HEK293 (cell line): ENCODE data around the gene COPS4.

Source experiments
- HOXA7 ChIP-seq: sonication (generic); formaldehyde crosslinking; IDR thresholded peaks from 2 replicates; pipeline ENCODE4 v1.8.1; 2022; ENCODE audit warnings: missing genetic modification reagents, borderline replicate concordance
- SP2 ChIP-seq: fragments of 450-650 bp; formaldehyde crosslinking; IDR thresholded peaks from 2 replicates; pipeline ENCODE4 v1.5.1; 2016; ENCODE audit warnings: missing biosample characterization, missing genetic modification characterization
- TRIM28 ChIP-seq: IDR thresholded peaks from 2 replicates; pipeline ENCODE4 v1.6.1; 2011; ENCODE audit warnings: low read length, control low read depth, borderline replicate concordance
- ZBTB20 ChIP-seq: fragments of 450-650 bp; formaldehyde crosslinking; IDR thresholded peaks from 2 replicates; pipeline ENCODE4 v1.5.1; 2016; ENCODE audit warnings: missing biosample characterization, missing genetic modification characterization
- ZFP41 ChIP-seq: fragments of 450-650 bp; formaldehyde crosslinking; IDR thresholded peaks from 2 replicates; pipeline ENCODE4 v1.5.1; 2016; ENCODE audit warnings: missing biosample characterization, missing genetic modification characterization, borderline replicate concordance
- ZNF114 ChIP-seq: fragments of 450-650 bp; formaldehyde crosslinking; IDR thresholded peaks from 2 replicates; pipeline ENCODE4 v1.5.0; 2017; ENCODE audit warnings: missing biosample characterization, missing genetic modification characterization
- ZNF157 ChIP-seq: fragments of 450-650 bp; formaldehyde crosslinking; IDR thresholded peaks from 2 replicates; pipeline ENCODE4 v1.5.1; 2016; ENCODE audit warnings: missing biosample characterization, missing genetic modification characterization
- ZNF23 ChIP-seq: fragments of 450-650 bp; formaldehyde crosslinking; IDR thresholded peaks from 2 replicates; pipeline ENCODE4 v1.5.1; 2016; ENCODE audit warnings: missing biosample characterization, missing genetic modification characterization, borderline replicate concordance
- ZNF658 ChIP-seq: fragments of 450-650 bp; formaldehyde crosslinking; IDR thresholded peaks from 2 replicates; pipeline ENCODE4; 2016; ENCODE audit warnings: missing biosample characterization, missing genetic modification characterization
- ZNF768 ChIP-seq: fragments of 450-650 bp; formaldehyde crosslinking; IDR thresholded peaks from 2 replicates; pipeline ENCODE4 v1.5.1; 2018; ENCODE audit warnings: missing biosample characterization, mild to moderate bottlenecking, missing genetic modification characterization
- TF ChIP-seq, protein P1 (sequence below): fragments of 450-650 bp; formaldehyde crosslinking; IDR thresholded peaks from 2 replicates; pipeline ENCODE4 v1.5.1; 2016; ENCODE audit warnings: missing biosample characterization, missing genetic modification characterization, low read depth
- TF ChIP-seq, protein P2 (sequence below): fragments of 450-650 bp; formaldehyde crosslinking; IDR thresholded peaks from 2 replicates; pipeline ENCODE4 v1.5.1; 2016; ENCODE audit warnings: missing biosample characterization, missing genetic modification characterization
- TF ChIP-seq, protein P3 (sequence below): fragments of 450-650 bp; formaldehyde crosslinking; IDR thresholded peaks from 2 replicates; pipeline ENCODE4 v1.5.1; 2016; ENCODE audit warnings: missing biosample characterization, missing genetic modification characterization

DNA sequence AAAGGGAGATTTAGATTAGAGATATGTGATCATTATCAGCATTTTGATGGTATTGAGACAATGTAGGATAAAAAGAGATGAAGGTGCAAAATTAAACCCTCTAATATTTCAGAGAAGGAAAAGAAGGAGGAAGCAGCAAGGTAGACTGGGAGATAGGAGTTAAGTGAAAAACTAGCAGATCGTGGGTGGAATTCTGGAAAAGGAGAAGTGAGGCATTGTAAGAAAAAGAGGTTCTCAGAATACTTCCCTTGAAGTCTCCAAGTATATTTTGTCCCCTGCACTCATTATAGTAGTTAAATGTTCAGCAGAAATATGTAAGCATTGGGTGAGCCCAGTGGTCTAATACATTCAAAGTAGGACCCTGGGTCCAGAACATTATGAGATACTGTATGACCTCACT is 30.3 kb downstream of the COPS4 start:
- TF ChIP-seq, protein P1, sequence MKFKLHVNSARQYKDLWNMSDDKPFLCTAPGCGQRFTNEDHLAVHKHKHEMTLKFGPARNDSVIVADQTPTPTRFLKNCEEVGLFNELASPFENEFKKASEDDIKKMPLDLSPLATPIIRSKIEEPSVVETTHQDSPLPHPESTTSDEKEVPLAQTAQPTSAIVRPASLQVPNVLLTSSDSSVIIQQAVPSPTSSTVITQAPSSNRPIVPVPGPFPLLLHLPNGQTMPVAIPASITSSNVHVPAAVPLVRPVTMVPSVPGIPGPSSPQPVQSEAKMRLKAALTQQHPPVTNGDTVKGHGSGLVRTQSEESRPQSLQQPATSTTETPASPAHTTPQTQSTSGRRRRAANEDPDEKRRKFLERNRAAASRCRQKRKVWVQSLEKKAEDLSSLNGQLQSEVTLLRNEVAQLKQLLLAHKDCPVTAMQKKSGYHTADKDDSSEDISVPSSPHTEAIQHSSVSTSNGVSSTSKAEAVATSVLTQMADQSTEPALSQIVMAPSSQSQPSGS (tag by site-specific recombination) = no peak
- TF ChIP-seq ZNF658 (tag by site-specific recombination) (no peak), ZNF157 (tag by site-specific recombination) (no peak), ZNF768 (tag by site-specific recombination) (no peak), ZBTB20 (no peak), HOXA7 (CRISPR knock-in tag) (no peak), SP2 (tag by site-specific recombination) (no peak), ZFP41 (tag by site-specific recombination) (no peak), TRIM28 (no peak), ZNF23 (no peak), ZNF114 (tag by site-specific recombination) (no peak)
- TF ChIP-seq, protein P2, sequence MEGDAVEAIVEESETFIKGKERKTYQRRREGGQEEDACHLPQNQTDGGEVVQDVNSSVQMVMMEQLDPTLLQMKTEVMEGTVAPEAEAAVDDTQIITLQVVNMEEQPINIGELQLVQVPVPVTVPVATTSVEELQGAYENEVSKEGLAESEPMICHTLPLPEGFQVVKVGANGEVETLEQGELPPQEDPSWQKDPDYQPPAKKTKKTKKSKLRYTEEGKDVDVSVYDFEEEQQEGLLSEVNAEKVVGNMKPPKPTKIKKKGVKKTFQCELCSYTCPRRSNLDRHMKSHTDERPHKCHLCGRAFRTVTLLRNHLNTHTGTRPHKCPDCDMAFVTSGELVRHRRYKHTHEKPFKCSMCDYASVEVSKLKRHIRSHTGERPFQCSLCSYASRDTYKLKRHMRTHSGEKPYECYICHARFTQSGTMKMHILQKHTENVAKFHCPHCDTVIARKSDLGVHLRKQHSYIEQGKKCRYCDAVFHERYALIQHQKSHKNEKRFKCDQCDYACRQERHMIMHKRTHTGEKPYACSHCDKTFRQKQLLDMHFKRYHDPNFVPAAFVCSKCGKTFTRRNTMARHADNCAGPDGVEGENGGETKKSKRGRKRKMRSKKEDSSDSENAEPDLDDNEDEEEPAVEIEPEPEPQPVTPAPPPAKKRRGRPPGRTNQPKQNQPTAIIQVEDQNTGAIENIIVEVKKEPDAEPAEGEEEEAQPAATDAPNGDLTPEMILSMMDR (tag by site-specific recombination) = no peak
- TF ChIP-seq, protein P3, sequence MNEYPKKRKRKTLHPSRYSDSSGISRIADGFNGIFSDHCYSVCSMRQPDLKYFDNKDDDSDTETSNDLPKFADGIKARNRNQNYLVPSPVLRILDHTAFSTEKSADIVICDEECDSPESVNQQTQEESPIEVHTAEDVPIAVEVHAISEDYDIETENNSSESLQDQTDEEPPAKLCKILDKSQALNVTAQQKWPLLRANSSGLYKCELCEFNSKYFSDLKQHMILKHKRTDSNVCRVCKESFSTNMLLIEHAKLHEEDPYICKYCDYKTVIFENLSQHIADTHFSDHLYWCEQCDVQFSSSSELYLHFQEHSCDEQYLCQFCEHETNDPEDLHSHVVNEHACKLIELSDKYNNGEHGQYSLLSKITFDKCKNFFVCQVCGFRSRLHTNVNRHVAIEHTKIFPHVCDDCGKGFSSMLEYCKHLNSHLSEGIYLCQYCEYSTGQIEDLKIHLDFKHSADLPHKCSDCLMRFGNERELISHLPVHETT = no peak
